IMR-90 (cell line): ENCODE results near the gene TBC1D22A. TPM values are rescaled to one million over a fixed set of nuclear protein-coding genes. Genes with fewer than 3 reads are reported as not detected.

Experiments
- ATAC-seq: fragments of 200-7000 bp; cut with Tn5 transposase; 2 replicates; pipeline ENCODE4 v1.9.1; 2020; ENCODE audit warnings: low read depth, mild to moderate bottlenecking, moderate library complexity
- BruUV-seq: library from RNA; stranded (reverse); fragments of 400-500 nt; replicated peaks from 2 replicates; lab custom pipeline; 2021; lab: Mats Ljungman, UMichigan
- CTCF ChIA-PET: fragments of 300-600 bp; formaldehyde crosslinking; extraction: SDS; loops from one replicate; lab custom pipeline; 2021; ENCODE audit warnings: antibody characterized with exemption; lab: Yijun Ruan, JAX
- POLR2A ChIA-PET: fragments of 300-600 bp; sonication (Branson Sonifier 250); formaldehyde crosslinking; loops from one replicate; lab custom pipeline; 2022; ENCODE audit warnings: antibody characterized with exemption; ENCODE audit not compliant: unreplicated experiment; lab: Charles Lee
- DNase-seq: peaks from one replicate; pipeline ENCODE4 v3.0.0; 2013
- H2AFZ ChIP-seq: replicated peaks from 2 replicates; pipeline ENCODE3; 2013; ENCODE audit warnings: low read length, mild to moderate bottlenecking; ENCODE audit not compliant: poor library complexity
- H2AK5ac ChIP-seq: 2 replicates; pipeline ENCODE4 v1.6.1; 2013; ENCODE audit warnings: low read depth, low read length, inconsistent platforms
- H2AK9ac ChIP-seq: replicated peaks from 2 replicates; pipeline ENCODE3; 2013; ENCODE audit warnings: mild to moderate bottlenecking, low read depth, low read length, moderate library complexity; ENCODE audit not compliant: poor library complexity
- H2BK120ac ChIP-seq: 2 replicates; pipeline ENCODE4 v1.6.1; 2013; ENCODE audit warnings: low read depth, low read length, inconsistent platforms
- H2BK15ac ChIP-seq: 3 replicates; pipeline ENCODE4 v1.6.1; 2013; ENCODE audit warnings: low read depth, low read length, inconsistent platforms
- H2BK20ac ChIP-seq: 2 replicates; pipeline ENCODE4 v1.6.1; 2013; ENCODE audit warnings: low read depth, mild to moderate bottlenecking, inconsistent platforms, low read length, moderate library complexity
- H2BK5ac ChIP-seq: 2 replicates; pipeline ENCODE4 v1.6.1; 2013; ENCODE audit warnings: mild to moderate bottlenecking, low read depth, low read length, inconsistent platforms; ENCODE audit not compliant: poor library complexity, severe bottlenecking
- H3K14ac ChIP-seq: replicated peaks from 2 replicates; pipeline ENCODE4 v1.6.1; 2013; ENCODE audit warnings: low read depth, low read length, inconsistent platforms
- H3K18ac ChIP-seq: 2 replicates; pipeline ENCODE4 v1.6.1; 2013; ENCODE audit warnings: low read depth, low read length, control low read depth
- H3K23ac ChIP-seq: 2 replicates; pipeline ENCODE4 v1.6.1; 2013; ENCODE audit warnings: low read depth, low read length, inconsistent platforms
- H3K27ac ChIP-seq: 2 replicates; pipeline ENCODE4 v1.5.1; 2013; ENCODE audit warnings: mild to moderate bottlenecking, control low read depth, low read length; ENCODE audit not compliant: insufficient read depth
- H3K27me3 ChIP-seq: 2 replicates; pipeline ENCODE4 v1.6.1; 2013; ENCODE audit warnings: low read length; ENCODE audit not compliant: control insufficient read depth, insufficient read depth
- H3K36me3 ChIP-seq: 2 replicates; pipeline ENCODE4 v1.6.1; 2013; ENCODE audit warnings: low read length, mixed read lengths; ENCODE audit not compliant: control insufficient read depth, insufficient read depth
- H3K4ac ChIP-seq: 2 replicates; pipeline ENCODE4 v1.6.1; 2013; ENCODE audit warnings: low read depth, low read length, inconsistent platforms
- H3K4me1 ChIP-seq: 2 replicates; pipeline ENCODE4 v1.6.1; 2013; ENCODE audit warnings: low read length, mixed read lengths; ENCODE audit not compliant: control insufficient read depth, insufficient read depth
- H3K4me2 ChIP-seq: 2 replicates; pipeline ENCODE4 v1.6.1; 2013; ENCODE audit warnings: low read depth, mild to moderate bottlenecking, control low read depth, low read length, moderate library complexity
- H3K4me3 ChIP-seq: 2 replicates; pipeline ENCODE4 v1.5.1; 2013; ENCODE audit warnings: low read depth, mild to moderate bottlenecking, control low read depth, low read length, moderate library complexity; ENCODE audit not compliant: insufficient read depth
- H3K56ac ChIP-seq: 2 replicates; pipeline ENCODE4 v1.6.1; 2013; ENCODE audit warnings: low read length, inconsistent platforms; ENCODE audit not compliant: insufficient read depth; ENCODE audit errors: extremely low read depth
- H3K79me1 ChIP-seq, 2 experiments: 2 replicates each; pipeline ENCODE4 v1.6.1; 2013; ENCODE audit warnings: low read length in 2 of 2, inconsistent platforms in 1 of 2, low read depth in 1 of 2
- H3K9ac ChIP-seq: 2 replicates; pipeline ENCODE4 v1.6.1; 2013; ENCODE audit warnings: low read depth, low read length, control low read depth
- H3K9me1 ChIP-seq: 2 replicates; pipeline ENCODE4 v1.6.1; 2013; ENCODE audit warnings: low read length, inconsistent platforms; ENCODE audit not compliant: insufficient read depth
- H3K9me3 ChIP-seq: 2 replicates; pipeline ENCODE4 v1.6.1; 2013; ENCODE audit warnings: low read length; ENCODE audit not compliant: control insufficient read depth, insufficient read depth
- H4K20me1 ChIP-seq: 2 replicates; pipeline ENCODE4 v1.6.1; 2013; ENCODE audit warnings: low read length, inconsistent platforms; ENCODE audit not compliant: insufficient read depth
- H4K5ac ChIP-seq: 2 replicates; pipeline ENCODE4 v1.6.1; 2013; ENCODE audit warnings: mild to moderate bottlenecking, low read depth, low read length, control low read depth
- H4K8ac ChIP-seq, 2 experiments: 2 replicates each; pipeline ENCODE4 v1.6.1; 2013; ENCODE audit warnings: low read depth in 2 of 2, low read length in 2 of 2, control low read depth in 1 of 2, inconsistent platforms in 1 of 2
- H4K91ac ChIP-seq: 2 replicates; pipeline ENCODE4 v1.6.1; 2013; ENCODE audit warnings: low read depth, low read length, inconsistent platforms; ENCODE audit not compliant: insufficient read depth
- CEBPB ChIP-seq: IDR thresholded peaks from 2 replicates; pipeline ENCODE4 v1.6.1; 2012; ENCODE audit warnings: low read depth, low read length, improper control_type of control experiment
- ELK1 ChIP-seq: fragments of 150-350 bp; IDR thresholded peaks from 2 replicates; pipeline ENCODE4 v1.6.1; 2016; ENCODE audit warnings: low read depth, mild to moderate bottlenecking, low read length, moderate library complexity, borderline replicate concordance
- WGBS, 2 experiments: methylation state at CpG; one replicate each; pipeline versions ENCODE4 v1.1.5 to v1.1.7; 2013; ENCODE audit warnings: missing lambda C conversion rate in 2 of 2; ENCODE audit not compliant: insufficient read length in 1 of 2; ENCODE audit errors: extremely low coverage in 2 of 2; 5-methylcytosine and 5-hydroxymethylcytosine counted together
- dilution Hi-C: fragments of 300-500 bp; cut with HindIII; formaldehyde crosslinking; loops from one replicate; pipeline ENCODE4 v1.14.3; 2018; ENCODE audit warnings: low sequenced_read_pairs; ENCODE audit not compliant: unreplicated experiment
- in situ Hi-C: fragments of 300-500 bp; cut with MboI; formaldehyde crosslinking; loops from 3 replicates; pipeline ENCODE4 v1.14.3; 2019; ENCODE audit warnings: low sequenced_read_pairs, inconsistent platforms, mixed read lengths
- intact Hi-C: fragments of 100-400 bp; cut with micrococcal nuclease; formaldehyde crosslinking; loops from 2 replicates; pipeline ENCODE4 v1.10.0; 2022
- polyA plus RNA-seq, 3 experiments: library from polyadenylated mRNA; depleted of rRNA; stranded (reverse); fragments of >200 nt; gene quantifications; 2 replicates each; pipeline ENCODE4 v1.2.3, GENCODE V29; 2012; ENCODE audit warnings: low replicate concordance in 1 of 3
- total RNA-seq: library from RNA; depleted of rRNA; stranded (reverse); fragments of >200 nt; gene quantifications from 2 replicates; pipeline ENCODE4 v1.2.3, GENCODE V29; 2012

The TBC1D22A gene
- total and polyA plus RNA-seq, 2 of the 4 experiments (the other 2 are of a cell fraction), result 9.0 to 16.7 TPM

GRCh38 chr22:46869329-46869728 lies 106.9 kb downstream of the TBC1D22A start:
- in situ Hi-C loops, result no loop called here
- H4K5ac ChIP-seq, result no peak overlapping the region
- H3K27ac ChIP-seq, result no peak overlapping the region
- H3K9me1 ChIP-seq, result peaks cover 15% of the 10 kb centered on the region
- H2BK120ac ChIP-seq, result no peak overlapping the region
- H2BK20ac ChIP-seq, result no peak overlapping the region
- H4K20me1 ChIP-seq, result peaks cover 15% of the 10 kb centered on the region; the same call in 1 of the 2 replicates
- intact Hi-C loops, result no loop called here
- ATAC-seq (no peak), DNase-seq (no peak)
- no peak overlapping the region for H2AK5ac ChIP-seq
- CTCF ChIA-PET, result no interaction called here
- no peak overlapping the region for H2BK5ac ChIP-seq
- BruUV-seq, result no TSS peak
- dilution Hi-C loops, result no loop called here
- TF ChIP-seq ELK1 (no peak), CEBPB (no peak)
- H4K8ac ChIP-seq, result no peak overlapping the region
- H3K4ac ChIP-seq, result no peak overlapping the region
- POLR2A ChIA-PET, result no interaction called here
- H3K18ac ChIP-seq, result no peak overlapping the region
- H3K4me3 ChIP-seq, result no peak overlapping the region
- no peak overlapping the region for H4K91ac ChIP-seq
- peaks cover 2% of the 10 kb centered on the region; the same call in 1 of the 2 replicates for H3K4me1 ChIP-seq
- H2BK15ac ChIP-seq, result no peak overlapping the region
- H3K36me3 ChIP-seq, result no peaks in the 10 kb centered on the region; the same call in 1 of the 2 replicates
- peaks cover 26 to 53% of the 10 kb centered on the region in 2 experiments for H3K79me1 ChIP-seq
- no peak overlapping the region for H3K56ac ChIP-seq
- H2AK9ac ChIP-seq, result no peak overlapping the region
- no CpG with 5 or more reads among the region's 5 CpGs for WGBS, 2 experiments
- H3K9ac ChIP-seq, result no peak overlapping the region
- no peak overlapping the region for H3K23ac ChIP-seq
- H3K14ac ChIP-seq, result no peak overlapping the region; the same call in 1 of the 2 replicates
- no peak overlapping the region for H2AFZ ChIP-seq
- H3K9me3 ChIP-seq, result no peaks in the 10 kb centered on the region
- no peaks in the 10 kb centered on the region for H3K27me3 ChIP-seq
- H3K4me2 ChIP-seq, result no peak overlapping the region
